Left ventricle myocardium superior (tissue), 1 donor: Measurements from ENCODE around the gene SPPL3. TPM values are rescaled to one million over a fixed set of nuclear protein-coding genes. Genes with fewer than 3 reads are reported as not detected.
A peak's percentile ranks its signal among the peaks of the same experiment; 100 is the strongest.
"Not testable (repeated sequence)": the region's sequence is repeated elsewhere in the genome, so short reads cannot be mapped to it uniquely, and the experiment has no call there.

Experiments
- ATAC-seq: fragments of 200-7000 bp; cut with Tn5 transposase; one replicate; pipeline ENCODE4 v1.9.1; 2020; ENCODE audit warnings: mild to moderate bottlenecking, moderate library complexity
- DNase-seq: peaks from one replicate; pipeline ENCODE4 v3.0.0-alpha.2; 2020
- intact Hi-C: fragments of 100-400 bp; cut with micrococcal nuclease; formaldehyde crosslinking; loops from one replicate; pipeline ENCODE4 v1.11.0; 2022
- long read RNA-seq: library from polyadenylated mRNA; unstranded; transcript quantifications from one replicate; pipeline ENCODE4 v2.0.0, GENCODE V29; 2021
- total RNA-seq: library from RNA; stranded (reverse); fragmentation: NEBNext Ultra II Directional; extraction: Animal tissue kit (Norgen Biotek cat#: 25700); gene quantifications from one replicate; pipeline ENCODE4 v1.2.1, GENCODE V29; 2021
- donor health status: DM: no; HTN: yes; CAD: no; lungs with severe emphysema.

Gene SPPL3
- 34.6 TPM for total RNA-seq
- long read RNA-seq, full-length matches to known transcripts = 68 of 79 reads
- long read RNA-seq, partial matches to known transcripts = 4 of 79 reads
- long read RNA-seq, other reads (novel, unspliced or antisense) = 7 of 79 reads

GRCh38 chr12:120904197-120904773 lies at the start of gene SPPL3:
Gene SPPL3 (minus strand): TSS chr12:120904358. CDS start chr12:120903867, 491 bp downstream.
- ATAC-seq (peak; percentile 93), DNase-seq (peak; percentile 97)
- intact Hi-C loops = loop anchor here (10.0 kb wide), 1 partner anchor 129 kb away; no protein-coding TSS in a partner anchor

- intact Hi-C loops = no loop called here
- ATAC-seq (no peak), DNase-seq (no peak)
Measured at GRCh38 chr12:120950807-120951206, 46.6 kb upstream of the SPPL3 start.

GRCh38 chr12:120950260-120950799 lies 46.2 kb upstream of the SPPL3 start:
- intact Hi-C loops, ATAC-seq, DNase-seq: not testable (repeated sequence)

GRCh38 chr12:120945516-120945915 lies 41.4 kb upstream of the SPPL3 start:
- intact Hi-C loops, DNase-seq, ATAC-seq: not testable (repeated sequence)

- ATAC-seq = no peak
- intact Hi-C loops = no loop called here
- peak; percentile 61 for DNase-seq
Measured at GRCh38 chr12:120944645-120945217, 40.6 kb upstream of the SPPL3 start.

- DNase-seq = no peak
- no peak for ATAC-seq
- intact Hi-C loops = no loop called here
Measured at GRCh38 chr12:120943482-120943881, 39.3 kb upstream of the SPPL3 start.

- ATAC-seq (no peak), DNase-seq (no peak)
- intact Hi-C loops = no loop called here
Measured at GRCh38 chr12:120941846-120942405, 37.8 kb upstream of the SPPL3 start.

GRCh38 chr12:120941412-120941811 lies 37.3 kb upstream of the SPPL3 start:
- no peak for DNase-seq
- no peak for ATAC-seq
- intact Hi-C loops = no loop called here

GRCh38 chr12:120940799-120941198 lies 36.6 kb upstream of the SPPL3 start:
- intact Hi-C loops = no loop called here
- no peak for ATAC-seq

GRCh38 chr12:120940006-120940405 lies 35.8 kb upstream of the SPPL3 start:
- DNase-seq = no peak
- intact Hi-C loops = no loop called here
- peak; percentile 29 for ATAC-seq

More at GRCh38 chr12:120940799-120941198, 36.6 kb upstream of the SPPL3 start:
- DNase-seq = no peak

- no peak for DNase-seq
- peak; percentile 72 for ATAC-seq
Measured at GRCh38 chr12:120939523-120939922, 35.4 kb upstream of the SPPL3 start.

GRCh38 chr12:120938496-120938895 lies 34.3 kb upstream of the SPPL3 start:
- intact Hi-C loops = no loop called here
- DNase-seq (no peak), ATAC-seq (no peak)

More at GRCh38 chr12:120939523-120939922, 35.4 kb upstream of the SPPL3 start:
- intact Hi-C loops = no loop called here

GRCh38 chr12:120936197-120936596 lies 32.0 kb upstream of the SPPL3 start:
- intact Hi-C loops = no loop called here
- ATAC-seq (peak; percentile 69), DNase-seq (no peak)

- DNase-seq (no peak), ATAC-seq (no peak)
- intact Hi-C loops = no loop called here
Measured at GRCh38 chr12:120933786-120934185, 29.6 kb upstream of the SPPL3 start.

GRCh38 chr12:120932956-120933526 lies 28.9 kb upstream of the SPPL3 start:
- intact Hi-C loops = no loop called here
- ATAC-seq = peak; percentile 36
- DNase-seq = no peak

GRCh38 chr12:120932058-120932457 lies 27.9 kb upstream of the SPPL3 start:
- ATAC-seq = no peak
- intact Hi-C loops = no loop called here
- no peak for DNase-seq

GRCh38 chr12:120930032-120930431 lies 25.9 kb upstream of the SPPL3 start:
- intact Hi-C loops = no loop called here
- DNase-seq (no peak), ATAC-seq (no peak)

- intact Hi-C loops = no loop called here
- DNase-seq (no peak), ATAC-seq (no peak)
Measured at GRCh38 chr12:120928864-120929652, 24.9 kb upstream of the SPPL3 start.
